MCF 10A (cell line): ENCODE data around the gene DUSP6. TPM values are rescaled to one million over a fixed set of nuclear protein-coding genes. Genes with fewer than 3 reads are reported as not detected.

ENCODE experiments used
- BruUV-seq: library from RNA; stranded (reverse); fragments of 400-500 nt; replicated peaks from 2 replicates; lab custom pipeline; 2021; lab: Mats Ljungman, UMichigan
- CTCF ChIA-PET: fragments of 300-600 bp; sonication (Branson Sonifier 250); formaldehyde crosslinking; extraction: SDS; loops from one replicate; lab custom pipeline; 2021; ENCODE audit warnings: antibody characterized with exemption, inconsistent platforms; lab: Yijun Ruan, JAX
- POLR2A ChIA-PET: fragments of 300-600, 350-650 bp; sonication (Branson Sonifier 250); formaldehyde crosslinking; extraction: SDS; loops from one replicate; lab custom pipeline; 2020; ENCODE audit warnings: antibody characterized with exemption, inconsistent platforms; lab: Yijun Ruan, JAX
- DNase-seq: peaks from one replicate; pipeline ENCODE4 v3.0.0-alpha.2; 2018; ENCODE audit not compliant: unreplicated experiment
- H3K27ac Mint-ChIP-seq: one replicate; pipeline ENCODE4 v1.8.0; 2022; ENCODE audit warnings: mild to moderate bottlenecking, low read depth, mixed read lengths; ENCODE audit not compliant: unreplicated experiment
- H3K27me3 Mint-ChIP-seq: one replicate; pipeline ENCODE4 v1.8.0; 2022; ENCODE audit warnings: mixed read lengths; ENCODE audit not compliant: insufficient read depth, unreplicated experiment
- H3K36me3 Mint-ChIP-seq: one replicate; pipeline ENCODE4 v1.8.0; 2022; ENCODE audit warnings: mild to moderate bottlenecking, moderate library complexity, mixed read lengths; ENCODE audit not compliant: insufficient read depth, unreplicated experiment
- H3K4me1 Mint-ChIP-seq: one replicate; pipeline ENCODE4 v1.8.0; 2022; ENCODE audit warnings: mixed read lengths; ENCODE audit not compliant: insufficient read depth, unreplicated experiment
- H3K4me3 Mint-ChIP-seq: one replicate; pipeline ENCODE4 v1.8.0; 2022; ENCODE audit warnings: mild to moderate bottlenecking, moderate library complexity, mixed read lengths; ENCODE audit not compliant: unreplicated experiment
- H3K9me3 Mint-ChIP-seq: one replicate; pipeline ENCODE4 v1.8.0; 2022; ENCODE audit warnings: mixed read lengths; ENCODE audit not compliant: unreplicated experiment
- CTCF ChIP-seq: fragments of 200-600 bp; IDR thresholded peaks from one replicate; pipeline ENCODE4 v1.8.0; 2022; ENCODE audit warnings: antibody characterized with exemption, mild to moderate bottlenecking; ENCODE audit not compliant: unreplicated experiment
- intact Hi-C: fragments of 100-400 bp; cut with micrococcal nuclease; formaldehyde crosslinking; loops from 2 replicates; pipeline ENCODE4 v1.14.1; 2022
- total RNA-seq: library from RNA; stranded (reverse); gene quantifications from 2 replicates; pipeline ENCODE4 v1.2.3, GENCODE V29; 2022

The DUSP6 gene
- total RNA-seq, 1 experiment from 2014 or later: 149 TPM

GRCh38 chr12:89395712-89396111 is 43.4 kb upstream of the DUSP6 start:
- no peaks in the 10 kb centered on the region for H3K9me3 Mint-ChIP-seq
- CTCF ChIA-PET: interaction anchor here (0.5 kb wide), 1 partner anchor 15 kb away, joined by 3 read pairs; no protein-coding TSS in a partner anchor
- no peaks in the 10 kb centered on the region for H3K4me1 Mint-ChIP-seq
- no peaks in the 10 kb centered on the region for H3K36me3 Mint-ChIP-seq
- no peak overlapping the region for H3K4me3 Mint-ChIP-seq
- DNase-seq: no peak
- H3K27ac Mint-ChIP-seq: no peak overlapping the region
- no TSS peak for BruUV-seq
- no peak for TF ChIP-seq CTCF
- H3K27me3 Mint-ChIP-seq: no peaks in the 10 kb centered on the region
- POLR2A ChIA-PET: no interaction called here
- intact Hi-C loops: no loop called here

GRCh38 chr12:89393551-89394121 is 41.3 kb upstream of the DUSP6 start:
- no peak for DNase-seq
- Mint-ChIP-seq H3K27me3 (no peaks in the 10 kb centered on the region), H3K4me1 (no peaks in the 10 kb centered on the region), H3K27ac (no peak overlapping the region), H3K4me3 (no peak overlapping the region), H3K36me3 (no peaks in the 10 kb centered on the region), H3K9me3 (no peaks in the 10 kb centered on the region)
- intact Hi-C loops: no loop called here
- no peak for TF ChIP-seq CTCF
- ChIA-PET POLR2A (no interaction called here), CTCF (interaction anchor here (0.6 to 1.1 kb wide), 2 partner anchors 214 to 374 kb away, joined by 3 to 4 read pairs; no protein-coding TSS in a partner anchor)
- no TSS peak for BruUV-seq

GRCh38 chr12:89392391-89392790 is 40.1 kb upstream of the DUSP6 start:
- no peak for TF ChIP-seq CTCF
- Mint-ChIP-seq H3K4me1 (no peaks in the 10 kb centered on the region), H3K36me3 (no peaks in the 10 kb centered on the region), H3K27ac (no peak overlapping the region), H3K4me3 (no peak overlapping the region), H3K9me3 (no peaks in the 10 kb centered on the region), H3K27me3 (no peaks in the 10 kb centered on the region)
- no TSS peak for BruUV-seq
- ChIA-PET CTCF (no interaction called here), POLR2A (no interaction called here)
- no peak for DNase-seq
- intact Hi-C loops: no loop called here

- ChIA-PET POLR2A (interaction anchor here (1.3 kb wide), 1 partner anchor 38 kb away, joined by 3 read pairs; no protein-coding TSS in a partner anchor), CTCF (no interaction called here)
- intact Hi-C loops: no loop called here
- Mint-ChIP-seq H3K27me3 (no peaks in the 10 kb centered on the region), H3K9me3 (no peaks in the 10 kb centered on the region), H3K4me1 (no peaks in the 10 kb centered on the region), H3K36me3 (no peaks in the 10 kb centered on the region), H3K4me3 (no peak overlapping the region), H3K27ac (no peak overlapping the region)
- no peak for DNase-seq
- no TSS peak for BruUV-seq
- TF ChIP-seq CTCF: no peak
These were observed 39.5 kb upstream of the DUSP6 start for GRCh38 chr12:89391726-89392336.
